ENCODE results near the gene KDELR1. TPM values are rescaled to one million over a fixed set of nuclear protein-coding genes. Genes with fewer than 3 reads are reported as not detected.
A peak's percentile ranks its signal among the peaks of the same experiment; 100 is the strongest.
"Not testable (repeated sequence)": the region's sequence is repeated elsewhere in the genome, so short reads cannot be mapped to it uniquely, and the experiment has no call there.

KDELR1 gene
- total and polyA plus RNA-seq, 2 donors from 2014 or later, result 169 to 204 TPM

GRCh38 chr19:48394331-48395169, 3.2 kb upstream of the KDELR1 start:
- Histone ChIP-seq H3K9ac (ENCODE audit: low read length in 3 of 3) (no peak overlapping the region), H3K9me3 (ENCODE audit: control insufficient read depth in 2 of 3, insufficient read depth in 1 of 3, low read length in 3 of 3) (no peaks in the 10 kb centered on the region), H3K4me1 (ENCODE audit: control insufficient read depth in 2 of 3, insufficient read depth in 2 of 3, low read depth in 1 of 3, low read length in 3 of 3) (peaks cover 0 to 2% (median 0%) of the 10 kb centered on the region in 3 donors), H3K4me3 (ENCODE audit: low read length in 3 of 3) (no peak overlapping the region), H3K36me3 (ENCODE audit: control insufficient read depth in 2 of 3, insufficient read depth in 3 of 3, low read length in 3 of 3) (no peaks in the 10 kb centered on the region), H3K27me3 (ENCODE audit: control insufficient read depth, insufficient read depth, low read length) (peaks cover 20% of the 10 kb centered on the region), H3K27ac (ENCODE audit: low read depth in 2 of 2, low read length in 2 of 2) (no peak overlapping the region)
- TF ChIP-seq, protein P1, sequence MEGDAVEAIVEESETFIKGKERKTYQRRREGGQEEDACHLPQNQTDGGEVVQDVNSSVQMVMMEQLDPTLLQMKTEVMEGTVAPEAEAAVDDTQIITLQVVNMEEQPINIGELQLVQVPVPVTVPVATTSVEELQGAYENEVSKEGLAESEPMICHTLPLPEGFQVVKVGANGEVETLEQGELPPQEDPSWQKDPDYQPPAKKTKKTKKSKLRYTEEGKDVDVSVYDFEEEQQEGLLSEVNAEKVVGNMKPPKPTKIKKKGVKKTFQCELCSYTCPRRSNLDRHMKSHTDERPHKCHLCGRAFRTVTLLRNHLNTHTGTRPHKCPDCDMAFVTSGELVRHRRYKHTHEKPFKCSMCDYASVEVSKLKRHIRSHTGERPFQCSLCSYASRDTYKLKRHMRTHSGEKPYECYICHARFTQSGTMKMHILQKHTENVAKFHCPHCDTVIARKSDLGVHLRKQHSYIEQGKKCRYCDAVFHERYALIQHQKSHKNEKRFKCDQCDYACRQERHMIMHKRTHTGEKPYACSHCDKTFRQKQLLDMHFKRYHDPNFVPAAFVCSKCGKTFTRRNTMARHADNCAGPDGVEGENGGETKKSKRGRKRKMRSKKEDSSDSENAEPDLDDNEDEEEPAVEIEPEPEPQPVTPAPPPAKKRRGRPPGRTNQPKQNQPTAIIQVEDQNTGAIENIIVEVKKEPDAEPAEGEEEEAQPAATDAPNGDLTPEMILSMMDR (IDR thresholded peaks at IDR 0.05; ENCODE audit: borderline replicate concordance, extremely low read depth, insufficient read depth), result no peak
- DNase-seq (peak in 1 of 5 donors; percentile 75), FAIRE-seq (no peak)
- intact Hi-C loops (cut with DNase I), result no loop called here

DNA sequence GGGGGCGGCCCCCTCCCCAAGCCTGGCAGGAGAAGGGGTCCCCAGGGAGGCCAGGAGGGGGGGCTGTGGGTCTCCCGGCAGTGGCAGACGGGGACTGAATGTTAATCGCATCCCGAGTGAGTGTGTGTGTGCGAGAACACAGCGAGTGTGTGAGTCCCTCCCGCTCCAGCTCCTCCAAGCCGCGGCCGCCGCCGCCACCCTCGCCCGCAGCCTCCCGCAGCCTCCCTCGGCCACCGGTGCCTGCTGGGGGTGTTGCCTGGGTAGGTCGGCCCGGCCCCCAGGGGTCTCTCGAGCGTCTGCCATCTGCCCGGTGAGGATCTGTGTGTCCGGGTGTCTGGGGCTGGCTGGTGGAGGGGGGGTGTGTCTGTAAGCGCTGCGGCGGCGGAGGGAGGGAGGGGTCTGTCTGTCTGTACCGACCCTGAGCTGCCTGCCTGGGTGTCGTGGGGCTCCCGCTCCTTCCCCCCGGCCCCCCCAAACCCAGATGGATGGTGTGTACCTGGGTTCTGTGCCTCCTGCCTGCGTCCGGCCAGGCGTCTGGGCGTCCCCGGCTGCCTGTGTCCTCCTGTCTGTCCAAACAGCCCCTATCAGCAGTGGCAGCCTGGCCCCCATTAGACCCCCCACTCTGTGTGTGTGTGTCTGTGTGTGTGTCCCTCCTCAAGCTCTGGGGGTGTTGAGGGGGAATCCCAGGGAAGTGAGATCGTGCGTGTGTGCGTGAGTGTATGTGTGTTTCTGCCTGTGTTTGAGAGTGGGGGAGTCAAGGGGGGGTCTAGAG, 2.4 kb upstream of the KDELR1 start, which contains the start of gene GRIN2D:
Gene GRIN2D (plus strand): TSS at position 110 of the 772 bp plus-strand sequence. CDS start 4,725 bp downstream, outside the sequence.
- Histone ChIP-seq H3K9me3 (ENCODE audit: control insufficient read depth in 2 of 3, insufficient read depth in 1 of 3, low read length in 3 of 3) (no peaks in the 10 kb centered on the region), H3K4me3 (ENCODE audit: low read length in 3 of 3) (no peak within 1 kb of the TSS), H3K27me3 (ENCODE audit: control insufficient read depth, insufficient read depth, low read length) (peaks cover 20% of the 10 kb centered on the region), H3K27ac (ENCODE audit: low read depth in 2 of 2, low read length in 2 of 2) (no peak within 1 kb of the TSS), H3K9ac (ENCODE audit: low read length in 3 of 3) (no peak within 1 kb of the TSS), H3K36me3 (ENCODE audit: control insufficient read depth in 2 of 3, insufficient read depth in 3 of 3, low read length in 3 of 3) (peaks cover 0 to 6% (median 3%) of the 10 kb centered on the region in 3 donors), H3K4me1 (ENCODE audit: control insufficient read depth in 2 of 3, insufficient read depth in 2 of 3, low read depth in 1 of 3, low read length in 3 of 3) (peaks cover 0 to 4% (median 0%) of the 10 kb centered on the region in 3 donors)
- intact Hi-C loops (cut with DNase I), result no loop called here
- DNase-seq (peak in 3 of 5 donors; percentile 56 to 80 (median 68)), FAIRE-seq (no peak)
- TF ChIP-seq, protein P1 (IDR thresholded peaks at IDR 0.05; ENCODE audit: borderline replicate concordance, extremely low read depth, insufficient read depth), result no peak

DNA sequence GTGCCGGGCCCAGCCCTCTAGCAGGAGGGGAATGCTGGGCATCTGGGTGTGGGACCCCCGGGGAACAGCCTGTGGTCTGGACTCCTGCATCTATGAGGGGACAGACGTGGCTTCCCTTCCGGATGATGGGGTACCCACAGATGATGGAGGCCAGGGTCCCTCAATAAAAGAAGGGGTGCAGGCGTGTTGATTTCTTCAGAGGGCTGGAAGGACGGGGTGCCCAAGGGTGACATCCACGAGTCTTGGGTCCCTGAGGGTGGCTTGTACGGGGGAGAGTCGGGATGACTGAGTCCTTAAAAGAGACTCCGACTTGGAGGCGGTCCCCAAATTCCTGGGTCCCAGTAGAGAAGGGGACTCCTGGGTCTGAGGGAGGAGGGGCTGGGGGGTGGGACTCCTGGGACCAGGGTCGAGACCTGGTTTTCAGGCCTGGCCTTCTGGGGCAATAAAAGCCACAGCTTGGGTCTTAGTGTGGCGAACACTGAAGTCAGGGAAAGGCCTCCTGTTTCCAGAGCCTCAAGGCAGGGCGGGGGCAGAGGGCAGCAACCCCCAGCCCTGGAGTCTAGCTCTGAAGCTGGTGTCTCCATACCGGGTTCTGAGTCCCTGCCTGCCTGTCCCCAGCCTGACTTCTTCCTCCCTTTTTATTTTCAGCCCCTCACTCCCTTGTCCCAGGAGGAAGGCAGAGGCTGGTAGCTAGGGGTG, 1.7 kb upstream of the KDELR1 start:
- FAIRE-seq (no peak), DNase-seq (peak in 1 of 5 donors; percentile 58)
- TF ChIP-seq, protein P1 (IDR thresholded peaks at IDR 0.05; ENCODE audit: borderline replicate concordance, extremely low read depth, insufficient read depth), result no peak
- no peak overlapping the region for H3K9ac ChIP-seq (ENCODE audit: low read length in 3 of 3)
- intact Hi-C loops (cut with DNase I), result no loop called here
- H3K27me3 ChIP-seq (ENCODE audit: control insufficient read depth, insufficient read depth, low read length), result peaks cover 19% of the 10 kb centered on the region
- H3K9me3 ChIP-seq (ENCODE audit: control insufficient read depth in 2 of 3, insufficient read depth in 1 of 3, low read length in 3 of 3), result no peaks in the 10 kb centered on the region
- H3K4me1 ChIP-seq (ENCODE audit: control insufficient read depth in 2 of 3, insufficient read depth in 2 of 3, low read depth in 1 of 3, low read length in 3 of 3), result peaks cover 0 to 4% (median 0%) of the 10 kb centered on the region in 3 donors
- no peak overlapping the region for H3K4me3 ChIP-seq (ENCODE audit: low read length in 3 of 3)
- H3K27ac ChIP-seq (ENCODE audit: low read depth in 2 of 2, low read length in 2 of 2), result no peak overlapping the region
- peaks cover 0 to 8% (median 6%) of the 10 kb centered on the region in 3 donors for H3K36me3 ChIP-seq (ENCODE audit: control insufficient read depth in 2 of 3, insufficient read depth in 3 of 3, low read length in 3 of 3)

GRCh38 chr19:48392006-48392344, 624 bp upstream of the KDELR1 start:
- H3K4me3 ChIP-seq (ENCODE audit: low read length in 3 of 3); intact Hi-C loops (cut with DNase I); DNase-seq; H3K4me1 ChIP-seq (ENCODE audit: control insufficient read depth in 2 of 3, insufficient read depth in 2 of 3, low read depth in 1 of 3, low read length in 3 of 3); FAIRE-seq; H3K9ac ChIP-seq (ENCODE audit: low read length in 3 of 3); H3K27ac ChIP-seq (ENCODE audit: low read depth in 2 of 2, low read length in 2 of 2); H3K9me3 ChIP-seq (ENCODE audit: control insufficient read depth in 2 of 3, insufficient read depth in 1 of 3, low read length in 3 of 3): not testable (repeated sequence)
- peaks cover 0 to 16% (median 9%) of the 10 kb centered on the region in 3 donors for H3K36me3 ChIP-seq (ENCODE audit: control insufficient read depth in 2 of 3, insufficient read depth in 3 of 3, low read length in 3 of 3)
- H3K27me3 ChIP-seq (ENCODE audit: control insufficient read depth, insufficient read depth, low read length), result peaks cover 11% of the 10 kb centered on the region

All from kidney (tissue), 14 donors.